Stimulated activated CD8-positive, alpha-beta memory T cell treated with anti-CD3 and anti-CD28 coated beads, Interleukin-4, amount 100 ng/mL, for 24 hours (primary cell): ENCODE data around the gene ID3.

ENCODE experiments used
- DNase-seq: peaks from one replicate; pipeline ENCODE4 v3.0.0-alpha.2; 2020; ENCODE audit warnings: low read depth

The ID3 gene

GRCh38 chr1:23559136-23559984 is at the start of gene ID3:
TSS of gene ID3 (minus strand) at chr1:23559501. CDS start at chr1:23559426, 75 bp downstream.
- DNase-seq: peak; percentile 87

DNA sequence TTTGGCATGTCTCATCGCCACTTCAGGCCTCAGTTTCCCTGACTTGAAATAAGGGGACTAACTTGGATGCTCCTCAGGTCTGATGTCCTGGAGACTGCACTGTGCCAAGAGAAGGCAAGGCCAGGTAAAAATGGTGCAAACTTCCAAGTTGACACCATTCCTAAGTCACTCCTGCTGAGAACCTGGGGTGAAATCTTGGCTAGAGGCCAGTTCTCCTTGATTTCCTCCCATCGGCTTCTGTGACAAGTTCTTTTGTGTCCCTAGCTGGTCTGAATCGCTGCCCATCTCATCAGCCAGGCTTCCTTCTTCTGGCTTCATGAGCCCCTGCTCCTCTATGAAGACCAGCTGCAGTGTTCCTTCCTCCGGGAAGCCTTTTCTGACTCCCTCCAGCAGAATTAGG is 48.6 kb upstream of the ID3 start:
- DNase-seq: no peak

DNA sequence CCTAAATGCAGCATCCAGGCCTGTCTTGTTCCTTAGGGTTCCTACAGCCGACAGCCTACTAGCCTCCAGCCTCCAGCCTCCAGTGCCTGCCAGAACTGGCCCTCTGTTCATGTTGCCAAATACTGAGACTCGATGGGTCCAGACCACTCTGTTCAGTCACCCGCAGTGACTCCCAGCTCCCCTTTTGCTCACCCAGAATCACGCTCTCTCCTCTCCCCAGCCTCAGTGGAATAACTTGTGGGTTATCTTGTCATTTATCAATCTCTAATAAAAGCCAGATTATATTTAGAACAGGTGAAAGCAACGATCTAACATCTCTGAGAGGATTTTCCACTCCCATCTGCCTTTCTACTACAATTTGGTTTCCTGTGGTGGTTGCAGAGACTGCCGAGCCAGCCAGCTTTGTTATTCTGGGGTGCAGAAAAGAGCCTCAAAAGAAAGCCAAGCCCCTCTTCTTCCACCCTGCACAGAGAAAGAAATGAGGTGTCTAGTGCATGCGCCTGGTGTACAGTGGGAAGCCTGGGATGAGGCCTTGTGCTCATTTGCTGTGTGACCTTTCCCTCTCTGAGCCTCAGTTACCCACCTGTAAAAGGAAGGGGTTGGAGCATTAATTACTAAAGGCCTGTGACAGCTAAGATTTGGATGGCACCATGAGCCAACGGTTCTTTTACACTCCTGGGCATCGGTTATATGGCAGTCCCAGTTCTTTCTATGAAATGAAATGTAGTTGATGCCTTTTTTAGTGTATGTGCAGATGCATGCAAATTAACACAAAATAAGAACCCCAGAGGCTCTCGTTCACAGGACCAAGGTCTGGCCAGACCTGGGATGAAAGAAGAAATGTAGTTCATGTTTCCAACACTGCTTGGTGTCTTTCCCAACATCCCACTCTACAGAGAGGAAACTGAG is 42.9 kb upstream of the ID3 start:
- no peak for DNase-seq

GRCh38 chr1:23601135-23601967 is 42.0 kb upstream of the ID3 start:
- no peak for DNase-seq

DNA sequence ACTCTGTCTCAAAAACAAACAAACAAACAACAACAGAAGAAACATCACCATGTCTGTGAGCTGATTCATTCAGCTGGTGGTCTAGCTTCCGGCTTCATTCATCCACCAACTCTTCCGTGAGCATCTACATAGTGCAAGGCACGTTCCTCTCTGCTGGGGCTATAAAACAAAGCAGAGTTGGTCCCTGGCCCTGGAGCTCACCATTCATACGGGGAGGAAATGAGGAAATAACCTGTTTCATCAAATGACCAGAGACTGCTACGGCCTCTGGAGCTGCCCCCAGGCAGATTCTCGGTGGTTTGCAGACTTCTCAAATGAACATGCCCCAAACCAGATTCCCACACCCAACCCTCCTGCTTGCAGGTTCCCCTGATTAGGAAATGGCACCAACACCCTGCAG is 41.0 kb upstream of the ID3 start:
- DNase-seq: no peak

DNA sequence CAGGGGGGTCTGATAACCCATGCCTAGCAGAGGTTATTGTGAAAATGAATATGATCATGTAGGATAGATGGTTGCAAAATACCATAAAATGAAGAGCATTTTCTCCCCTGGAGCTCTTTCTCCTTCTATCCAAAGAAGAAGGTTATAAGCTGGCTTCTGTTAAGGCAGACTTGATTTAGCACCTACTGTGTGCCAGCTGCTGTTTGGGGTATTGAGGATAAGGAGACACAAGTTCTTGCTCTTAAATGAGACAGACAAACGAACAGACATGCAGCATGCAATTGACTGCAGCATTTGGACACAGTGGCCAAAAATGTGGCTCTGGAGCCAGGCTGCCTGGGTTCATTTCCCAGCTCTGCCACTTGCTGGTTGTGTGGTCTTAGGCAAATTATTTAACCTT is 39.8 kb upstream of the ID3 start:
- no peak for DNase-seq

GRCh38 chr1:23598424-23598823 is 39.1 kb upstream of the ID3 start:
- DNase-seq: no peak

DNA sequence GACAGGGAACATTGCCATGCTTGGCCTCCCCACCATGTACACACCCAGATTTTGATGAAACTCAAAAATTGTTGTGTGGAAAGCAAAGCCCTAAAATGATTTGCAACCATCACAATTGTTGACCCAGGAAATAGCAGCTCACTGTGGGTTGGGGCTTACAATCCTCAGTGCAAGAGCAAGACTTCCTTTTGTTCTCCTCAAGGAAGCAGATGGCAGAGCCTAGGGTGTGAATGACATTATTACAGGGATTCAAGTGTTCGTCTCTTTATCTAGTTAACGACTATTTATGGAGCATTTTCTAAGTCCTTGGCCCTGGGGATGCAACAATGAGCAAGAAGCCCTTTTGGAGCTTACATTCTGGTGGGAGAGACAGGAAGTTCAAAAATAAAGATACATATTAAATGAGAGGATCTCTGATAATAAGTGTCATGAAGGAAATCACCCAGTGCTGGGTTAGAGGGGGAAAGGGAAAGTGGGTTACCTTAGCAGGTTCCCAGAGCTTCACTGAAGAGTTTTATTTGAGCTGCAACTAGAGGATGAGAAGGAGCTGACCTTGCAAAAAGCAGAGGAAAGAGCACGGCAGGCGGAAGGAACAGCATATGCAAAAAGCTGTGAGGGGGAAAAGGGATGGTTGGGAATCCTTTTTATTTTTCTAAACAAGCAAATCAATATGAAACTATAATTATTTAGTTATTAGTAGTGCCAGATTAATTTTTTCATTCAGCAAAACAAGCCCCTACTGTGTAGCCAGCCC is 38.5 kb upstream of the ID3 start:
- no peak for DNase-seq

DNA sequence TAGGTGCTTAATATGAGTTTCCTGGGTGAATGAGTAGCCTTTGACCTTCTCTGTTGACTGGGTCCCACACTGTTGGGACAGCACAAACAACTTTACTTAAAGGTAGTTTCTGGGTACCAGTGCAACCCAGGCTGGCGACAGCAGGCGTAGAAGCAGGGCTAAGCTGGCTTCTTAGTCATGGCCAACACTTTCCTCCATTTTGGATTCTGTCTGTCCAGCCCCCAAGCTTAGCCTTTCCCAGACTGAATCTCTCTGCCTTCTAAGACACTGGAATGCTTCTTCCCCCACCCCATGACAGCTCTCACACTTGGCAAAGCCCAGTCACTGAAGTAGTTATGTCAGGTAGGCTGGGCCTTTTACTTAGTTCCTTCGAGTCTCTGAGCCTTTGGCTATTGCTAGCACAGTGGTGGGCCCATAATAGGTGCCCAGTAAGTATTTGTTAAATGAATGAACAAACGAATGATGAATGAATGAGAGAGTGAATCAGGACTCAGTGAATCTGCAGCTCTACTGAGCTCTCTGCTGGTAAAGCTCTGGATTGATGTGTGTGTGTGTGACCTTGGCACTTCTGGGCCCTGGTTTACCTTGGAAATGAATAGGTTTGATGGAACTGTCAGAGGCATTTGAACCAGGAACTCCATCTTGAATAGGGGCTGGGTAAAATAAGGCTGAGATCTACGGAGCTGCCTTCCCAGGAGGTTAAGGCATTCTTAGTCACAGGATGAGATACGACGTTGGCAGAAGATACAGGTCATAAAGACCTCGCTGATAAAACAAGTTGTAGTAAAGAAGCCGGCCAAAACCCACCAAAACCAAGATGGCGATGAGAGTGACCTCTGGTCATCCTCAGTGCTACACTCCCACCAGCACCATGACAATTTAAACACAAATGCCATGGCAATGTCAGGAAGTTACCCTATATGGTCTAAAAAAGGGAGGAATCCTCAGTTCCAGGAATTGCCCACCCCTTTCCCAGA is 37.4 kb upstream of the ID3 start:
- DNase-seq: no peak

GRCh38 chr1:23594927-23595353 is 35.6 kb upstream of the ID3 start:
- no peak for DNase-seq

DNA sequence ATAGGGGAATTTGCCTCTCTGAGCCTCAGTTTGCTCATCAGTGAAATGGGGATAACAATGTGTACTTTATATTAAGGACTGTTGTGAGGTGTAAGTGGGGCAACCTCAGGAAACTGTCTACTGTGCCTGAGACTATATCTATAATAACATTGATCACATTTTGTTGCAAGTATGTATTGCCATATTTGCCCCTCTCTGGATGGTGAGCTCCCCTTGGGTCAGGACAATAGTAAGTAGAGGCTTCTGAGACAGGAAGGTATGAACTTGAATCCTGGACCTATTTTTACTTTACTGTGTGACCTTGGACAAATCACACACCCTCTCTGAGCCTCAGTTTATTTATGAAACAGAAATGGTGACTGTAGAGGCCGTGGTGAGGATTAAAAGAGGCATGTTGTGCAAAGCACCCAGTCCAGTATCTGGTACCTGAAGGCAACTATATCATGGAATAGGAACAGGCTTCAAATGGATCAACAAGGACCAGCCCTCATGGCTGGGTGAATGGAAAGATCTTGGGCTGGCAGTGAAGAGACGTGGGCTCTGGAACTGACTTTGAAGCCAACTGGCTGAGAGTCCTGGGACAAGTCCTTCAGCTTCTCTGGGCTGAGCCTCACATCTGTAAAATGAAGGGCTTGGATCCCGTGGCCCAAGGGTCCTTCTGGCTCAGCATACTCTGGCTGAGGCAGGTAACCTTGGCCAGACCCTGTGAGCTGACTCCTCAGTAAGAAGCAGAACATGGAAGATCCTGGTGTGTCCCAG is 35.0 kb upstream of the ID3 start:
- no peak for DNase-seq

GRCh38 chr1:23593556-23594148 is 34.4 kb upstream of the ID3 start:
- DNase-seq: no peak

DNA sequence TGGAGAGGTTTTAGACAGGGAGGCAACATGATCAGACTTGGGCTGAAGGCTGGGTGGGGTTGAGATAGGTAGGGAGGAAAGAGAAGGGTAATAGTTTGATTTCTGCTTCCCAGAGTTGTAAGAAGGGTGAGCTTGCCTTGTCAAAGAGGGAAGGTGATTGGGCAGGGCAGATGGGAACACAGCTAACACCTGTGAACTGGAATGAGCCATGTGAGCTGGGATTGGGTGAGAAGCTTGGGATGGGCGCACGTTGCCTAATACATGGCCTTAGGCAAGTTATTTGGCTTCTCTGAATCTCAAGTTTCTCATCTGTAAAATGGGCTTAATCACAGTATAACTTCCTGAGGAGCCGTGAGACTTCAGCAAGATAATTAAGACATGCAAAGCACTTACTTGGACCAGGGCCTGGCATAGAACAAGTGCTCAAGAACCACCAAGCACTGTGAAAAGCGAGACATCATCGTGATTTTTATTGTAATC is 33.8 kb upstream of the ID3 start:
- DNase-seq: no peak

DNA sequence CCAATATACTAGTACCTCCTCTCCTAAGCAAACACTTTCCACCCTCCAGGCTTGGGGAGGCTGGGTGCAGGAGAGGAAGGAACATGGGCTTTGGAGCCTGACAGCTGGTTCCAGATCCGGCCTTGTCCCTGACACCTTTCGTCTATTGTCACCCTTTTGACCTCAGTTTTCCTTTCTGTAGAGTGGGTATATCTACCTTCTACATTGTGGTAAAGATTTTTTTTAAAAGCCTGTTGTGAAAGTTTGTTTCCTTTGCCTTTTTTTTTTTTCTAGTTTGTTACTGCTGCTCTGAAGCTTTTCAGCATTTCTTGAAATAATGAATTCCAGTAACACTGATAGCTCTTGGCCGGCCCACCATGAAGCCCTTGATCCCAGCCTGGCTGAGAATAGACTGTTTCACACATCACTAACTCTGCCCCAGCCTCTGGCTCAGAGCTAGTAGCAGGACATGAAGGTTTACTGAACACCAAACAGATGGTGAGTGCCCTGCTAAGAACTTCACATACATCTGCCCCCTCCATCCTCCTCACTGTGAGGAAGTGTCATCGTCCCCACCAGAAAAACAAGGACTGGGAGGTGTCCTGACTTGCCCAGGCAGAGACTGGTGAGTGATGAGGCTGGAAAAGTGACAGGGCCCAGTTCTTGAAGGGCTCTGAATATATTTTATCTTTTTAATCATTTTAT is 33.0 kb upstream of the ID3 start:
- no peak for DNase-seq

DNA sequence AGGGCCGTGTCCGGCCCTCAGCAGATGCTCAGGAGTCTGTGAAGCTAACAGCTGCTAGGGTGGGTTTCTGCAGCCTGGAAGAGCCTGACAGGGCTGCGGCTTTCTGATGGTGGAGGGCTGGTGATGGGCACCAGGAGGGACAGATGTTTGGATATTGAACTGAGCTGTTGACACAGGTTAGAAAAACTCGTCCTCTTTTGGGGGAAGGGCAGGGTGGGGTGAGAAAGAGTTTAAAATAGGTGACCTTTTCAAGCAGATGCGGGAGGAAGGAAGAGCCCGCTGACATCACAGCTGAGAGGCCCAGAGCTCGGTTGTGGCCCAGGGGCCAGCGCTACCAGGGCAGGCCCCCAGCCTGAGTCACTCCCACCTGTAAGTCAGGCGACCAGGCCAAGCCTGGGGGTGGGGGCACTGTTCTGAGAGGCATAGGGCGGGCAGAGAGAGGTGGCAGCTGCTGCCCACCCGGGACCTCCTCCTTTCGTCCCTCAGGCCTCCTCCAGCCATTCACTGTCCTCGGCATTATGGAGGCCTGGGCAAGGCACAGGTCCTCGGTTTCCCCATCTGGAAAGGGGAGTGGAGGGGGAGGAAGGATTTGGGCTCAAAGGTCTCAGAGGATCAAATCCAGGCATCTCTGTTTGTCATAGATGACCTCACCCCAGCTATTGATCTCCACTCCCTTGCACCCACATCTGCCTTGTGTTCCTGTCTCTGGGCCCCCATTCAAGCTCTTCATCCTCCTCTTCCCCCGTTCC is 32.3 kb upstream of the ID3 start:
- peak; percentile 44 for DNase-seq

DNA sequence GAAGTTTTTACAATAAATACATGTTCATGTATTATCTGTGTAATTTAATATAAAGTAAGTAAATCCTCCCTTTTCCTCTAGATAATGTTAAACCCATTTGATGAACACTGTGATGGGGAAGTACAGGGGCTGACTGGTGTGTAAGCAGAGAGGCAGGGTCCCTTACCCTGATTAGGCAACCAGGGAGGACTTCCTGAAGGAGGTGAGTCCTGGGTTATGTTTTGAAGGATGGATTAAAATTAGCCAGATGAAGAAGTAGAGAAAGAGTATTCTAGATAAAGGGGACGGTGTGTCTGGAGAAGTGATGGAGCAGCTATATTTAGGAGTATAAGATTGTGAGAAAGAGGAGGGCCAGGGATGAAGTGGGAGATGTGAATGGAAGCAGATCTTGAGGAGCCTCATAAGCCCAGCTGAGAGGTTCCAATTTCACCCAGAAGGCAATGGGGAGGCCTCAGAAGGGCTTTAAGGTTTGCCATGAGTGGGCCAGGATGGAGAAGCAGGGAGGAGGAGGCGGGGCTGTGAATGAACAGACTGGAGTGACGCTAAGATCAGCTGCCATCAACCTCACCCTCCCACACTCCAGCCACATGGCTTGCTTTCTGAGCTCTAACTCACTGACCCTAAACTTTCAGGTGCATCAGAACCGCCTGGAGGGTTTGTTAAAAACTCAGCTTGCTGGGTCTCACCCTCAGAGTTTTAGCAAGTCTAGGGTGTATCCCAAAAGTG is 30.9 kb upstream of the ID3 start:
- peak; percentile 48 for DNase-seq

GRCh38 chr1:23589585-23589986 is 30.3 kb upstream of the ID3 start:
- no peak for DNase-seq
